ENCODE data around the gene SCAI.

Gene SCAI

GRCh38 chr9:125189361-125190289, 46.3 kb upstream of the SCAI start, which contains the start of gene PPP6C:
PPP6C (minus strand) TSS chr9:125189803; CDS start chr9:125189718, 85 bp downstream.
- TF ChIP-seq ZNF8 (CRISPR knock-in tag; IDR thresholded peaks at IDR 0.05): 0 out of 2 replicates have a peak, but pooled peaks have one; percentile 64
- no peak for TF ChIP-seq ZNF565 (CRISPR knock-in tag; conservative IDR thresholded peaks at IDR 0.05; ENCODE audit: low read depth)
- no peak for TF ChIP-seq PPARA (CRISPR knock-in tag; IDR thresholded peaks at IDR 0.05; ENCODE audit: borderline replicate concordance)
- no peak for TF ChIP-seq TOX (CRISPR knock-in tag; IDR thresholded peaks at IDR 0.05; ENCODE audit: borderline replicate concordance)
- TF ChIP-seq ZC3H10 (CRISPR knock-in tag; IDR thresholded peaks at IDR 0.05): no peak
- ATAC-seq: peak; percentile 99

GRCh38 chr9:125189011-125189360, 45.7 kb upstream of the SCAI start:
- ATAC-seq: peak; percentile 11
- TF ChIP-seq ZNF8 (CRISPR knock-in tag; IDR thresholded peaks at IDR 0.05) (no peak), CSRNP3 (CRISPR knock-in tag; IDR thresholded peaks at IDR 0.05) (no peak), TCF4 (CRISPR knock-in tag; IDR thresholded peaks at IDR 0.05; ENCODE audit: borderline replicate concordance) (no peak), BACH2 (CRISPR knock-in tag; IDR thresholded peaks at IDR 0.05; ENCODE audit: borderline replicate concordance) (no peak), OSR1 (CRISPR knock-in tag; IDR thresholded peaks at IDR 0.05) (no peak), CSDC2 (CRISPR knock-in tag; IDR thresholded peaks at IDR 0.05) (no peak), ZNF565 (CRISPR knock-in tag; conservative IDR thresholded peaks at IDR 0.05; ENCODE audit: low read depth) (no peak), CREB5 (CRISPR knock-in tag; IDR thresholded peaks at IDR 0.05; ENCODE audit: low read depth) (no peak), ZC3H10 (CRISPR knock-in tag; IDR thresholded peaks at IDR 0.05) (no peak), POU6F1 (CRISPR knock-in tag; IDR thresholded peaks at IDR 0.05; ENCODE audit: borderline replicate concordance, low read depth) (no peak), ISL1 (CRISPR knock-in tag; IDR thresholded peaks at IDR 0.05) (no peak), TSHZ2 (CRISPR knock-in tag; IDR thresholded peaks at IDR 0.05) (no peak)

GRCh38 chr9:125183561-125183960, 40.2 kb upstream of the SCAI start:
- TF ChIP-seq ZFP30 (CRISPR knock-in tag; IDR thresholded peaks at IDR 0.05) (no peak), TSHZ2 (CRISPR knock-in tag; IDR thresholded peaks at IDR 0.05) (no peak), TOX (CRISPR knock-in tag; IDR thresholded peaks at IDR 0.05; ENCODE audit: borderline replicate concordance) (no peak), CSDC2 (CRISPR knock-in tag; IDR thresholded peaks at IDR 0.05) (no peak), ESRRG (CRISPR knock-in tag; IDR thresholded peaks at IDR 0.05) (no peak)
- no peak for ATAC-seq

Measured in SK-N-SH treated with all-trans-retinoic acid at 6 μM for 48 hours (cell line).